ENCODE data around the gene MRTFA.
"Not testable (repeated sequence)": the region's sequence is repeated elsewhere in the genome, so short reads cannot be mapped to it uniquely, and the experiment has no call there.

The MRTFA gene

GRCh38 chr22:40656651-40657050 is 20.1 kb upstream of the MRTFA start:
- not testable (repeated sequence) for DNase-seq

- DNase-seq, result not testable (repeated sequence)
Observed at GRCh38 chr22:40655941-40656340, 19.4 kb upstream of the MRTFA start.

GRCh38 chr22:40654522-40655167 is 18.1 kb upstream of the MRTFA start:
- DNase-seq, result no peak

- DNase-seq, result no peak
Observed at GRCh38 chr22:40653361-40653760, 16.8 kb upstream of the MRTFA start.

GRCh38 chr22:40651563-40652501 is 15.3 kb upstream of the MRTFA start:
- DNase-seq, result peak; percentile 96

- no peak for DNase-seq
Observed at GRCh38 chr22:40651057-40651456, 14.5 kb upstream of the MRTFA start.

GRCh38 chr22:40648386-40648785 is 11.9 kb upstream of the MRTFA start:
- no peak for DNase-seq

- no peak for DNase-seq
Observed at GRCh38 chr22:40645579-40646197, 9.2 kb upstream of the MRTFA start.

GRCh38 chr22:40642316-40642715 is 5.8 kb upstream of the MRTFA start:
- no peak for DNase-seq

GRCh38 chr22:40641269-40641668 is 4.8 kb upstream of the MRTFA start:
- no peak for DNase-seq

- no peak for DNase-seq
Observed at GRCh38 chr22:40638261-40638660, 1.7 kb upstream of the MRTFA start.

- peak; percentile 79 for DNase-seq
Observed at GRCh38 chr22:40637183-40638150, 948 bp upstream of the MRTFA start.

- DNase-seq, result peak; percentile 13
Observed at GRCh38 chr22:40635940-40636379, 559 bp downstream of the MRTFA start.

- no peak for DNase-seq
Observed at GRCh38 chr22:40635043-40635939, 1.2 kb downstream of the MRTFA start.

- no peak for DNase-seq
Observed at GRCh38 chr22:40634119-40634903, 2.2 kb downstream of the MRTFA start.

- DNase-seq, result no peak
Observed at GRCh38 chr22:40633036-40633435, 3.5 kb downstream of the MRTFA start.

GRCh38 chr22:40631925-40632324 is 4.6 kb downstream of the MRTFA start:
- DNase-seq, result no peak

- peak; percentile 34 for DNase-seq
Observed at GRCh38 chr22:40628354-40629042, 8.0 kb downstream of the MRTFA start.

GRCh38 chr22:40627612-40628011 is 8.9 kb downstream of the MRTFA start:
- no peak for DNase-seq

GRCh38 chr22:40626851-40627250 is 9.7 kb downstream of the MRTFA start:
- no peak for DNase-seq
